UCSD-AML1 (cell line): ENCODE measurements around the gene CLIP4.
"Not testable (repeated sequence)": the region's sequence is repeated elsewhere in the genome, so short reads cannot be mapped to it uniquely, and the experiment has no call there.

Experiments
- DNase-seq: peaks from one replicate; lab custom pipeline; 2025; ENCODE audit not compliant: unreplicated experiment; lab: John Stamatoyannopoulos, UW

Gene CLIP4

DNA sequence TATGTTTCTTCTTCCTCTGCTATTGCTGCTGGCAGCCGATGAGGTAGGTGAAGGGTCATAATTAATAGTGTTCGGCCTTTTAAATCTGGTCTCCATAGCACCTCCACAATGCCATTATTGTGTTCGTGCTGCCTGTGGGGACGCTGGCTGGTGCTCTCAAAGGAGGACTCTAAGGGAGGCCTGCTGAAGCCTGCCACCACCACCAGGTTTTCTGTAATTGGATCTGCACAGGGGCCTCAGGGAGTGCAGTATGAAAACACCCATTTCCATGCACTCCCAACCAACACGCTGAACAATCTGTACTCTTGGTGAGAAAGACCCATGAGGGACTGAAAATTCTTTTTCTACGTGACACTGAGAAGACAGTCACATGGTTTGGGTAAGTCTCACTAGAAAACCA lies 17.6 kb upstream of the CLIP4 start:
- DNase-seq = no peak

DNA sequence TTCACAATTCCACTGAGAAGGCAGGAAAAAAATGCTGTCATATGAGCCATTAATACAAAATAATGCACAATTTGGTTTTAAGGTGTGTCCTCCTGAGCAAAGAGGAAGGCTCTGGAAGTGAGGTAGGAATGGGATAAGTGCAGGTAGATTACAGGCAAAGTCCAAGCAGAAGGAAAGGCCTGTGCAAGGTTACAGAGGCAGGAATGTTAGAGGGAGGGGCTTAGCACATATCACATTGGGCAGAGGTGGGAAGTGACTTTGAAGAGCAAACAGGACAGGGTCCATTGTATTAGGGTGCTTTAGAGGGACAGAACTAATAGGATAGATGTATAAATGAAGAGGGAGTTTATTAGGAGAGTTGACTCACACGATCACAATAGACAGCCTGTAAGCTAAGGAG lies 14.7 kb upstream of the CLIP4 start:
- DNase-seq = no peak

DNA sequence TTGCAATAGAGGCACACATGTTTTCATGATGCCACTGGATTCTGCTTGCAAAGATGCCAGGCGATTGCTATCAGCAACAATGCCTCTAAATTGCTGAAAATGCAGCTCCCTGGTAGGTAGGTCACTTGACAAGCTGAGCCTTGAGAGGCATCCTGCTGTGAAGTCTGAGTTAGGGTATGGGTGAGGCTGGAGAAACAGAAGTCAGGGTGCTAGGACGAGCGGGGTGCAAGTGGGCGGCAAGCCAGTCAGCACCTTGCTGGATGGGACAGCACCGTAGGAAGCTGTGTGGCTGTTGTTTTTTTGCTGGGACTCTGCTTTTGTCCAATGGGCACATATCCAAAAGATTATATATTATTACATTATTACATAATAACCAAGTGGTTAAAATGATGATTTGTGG lies 10.5 kb upstream of the CLIP4 start:
- DNase-seq = no peak

DNA sequence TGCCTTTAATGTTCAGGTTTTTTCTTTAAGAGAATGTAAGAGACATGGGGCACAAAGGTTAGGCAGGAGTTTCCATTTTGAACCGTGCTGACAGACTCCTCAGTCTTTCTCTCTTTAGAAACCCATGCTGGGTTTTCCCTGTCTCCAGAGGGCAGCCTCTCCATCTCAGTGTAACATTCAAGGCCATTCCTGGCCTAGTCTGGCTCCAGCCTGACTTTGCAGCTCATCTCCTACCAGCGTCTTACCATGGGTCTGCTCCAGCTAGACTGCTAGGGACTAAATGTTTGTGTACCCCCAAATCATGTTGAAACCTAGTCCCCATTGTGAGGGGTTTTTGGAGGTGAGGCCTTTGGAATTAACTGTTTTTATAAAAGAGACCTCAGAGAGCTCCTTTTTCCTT lies 9.8 kb upstream of the CLIP4 start:
- no peak for DNase-seq

DNA sequence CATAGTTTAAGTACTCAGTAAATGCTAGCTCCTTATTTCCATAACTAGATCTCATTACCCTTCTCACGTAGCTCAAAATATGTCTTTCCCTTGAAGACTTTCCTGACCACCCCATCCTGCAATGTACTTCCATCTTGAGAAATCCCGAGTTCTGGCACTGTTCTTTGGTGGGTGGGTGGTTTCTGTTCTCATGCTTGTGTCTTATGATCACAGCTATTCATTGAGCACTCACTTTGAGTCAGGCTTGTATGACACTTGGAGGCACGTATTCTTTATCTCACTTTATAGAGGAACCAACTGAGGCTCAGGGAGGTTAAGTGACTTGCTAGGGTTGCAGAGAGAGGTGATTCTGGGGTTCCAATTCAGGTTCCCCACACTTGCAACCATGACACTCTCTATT lies 9.0 kb upstream of the CLIP4 start:
- DNase-seq = no peak

DNA sequence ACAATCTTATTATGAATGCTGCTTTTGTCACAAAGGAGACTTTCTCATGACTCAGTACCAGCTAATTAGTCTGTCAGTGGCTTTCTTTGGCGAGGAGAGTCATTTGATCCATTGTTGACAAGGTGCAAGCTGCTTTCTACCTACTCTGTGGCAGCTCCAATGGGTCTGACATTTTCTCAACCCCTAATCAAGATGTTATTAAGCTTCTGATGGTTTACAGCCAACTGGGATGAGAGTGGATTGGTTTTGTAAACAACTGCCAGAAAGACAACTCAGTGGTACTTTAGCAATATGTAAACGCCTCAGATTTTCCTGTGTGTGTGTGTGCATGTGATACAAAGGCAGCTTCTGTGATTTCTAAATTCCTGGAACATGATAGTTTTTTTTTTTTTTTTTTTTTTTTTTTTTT lies 8.2 kb upstream of the CLIP4 start:
- no peak for DNase-seq

DNA sequence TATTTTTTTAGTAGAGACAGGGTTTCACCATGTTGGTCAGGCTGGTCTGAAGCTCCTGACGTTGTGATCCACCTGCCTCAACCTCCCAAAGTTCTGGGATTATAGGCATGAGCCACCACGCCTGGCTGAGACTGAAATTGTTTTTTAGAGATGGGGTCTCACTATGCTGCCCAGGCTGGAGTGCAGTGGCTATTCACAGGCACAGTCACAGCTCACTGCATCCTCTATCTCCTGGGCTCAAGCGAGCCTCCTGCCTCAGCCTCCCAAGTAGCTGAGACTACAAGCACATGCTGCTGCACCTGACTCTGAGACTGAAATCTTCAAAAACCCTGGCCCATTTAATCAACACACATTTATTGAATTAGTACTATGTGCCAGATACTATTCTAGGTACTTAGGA lies 7.7 kb upstream of the CLIP4 start:
- DNase-seq = not testable (repeated sequence)

DNA sequence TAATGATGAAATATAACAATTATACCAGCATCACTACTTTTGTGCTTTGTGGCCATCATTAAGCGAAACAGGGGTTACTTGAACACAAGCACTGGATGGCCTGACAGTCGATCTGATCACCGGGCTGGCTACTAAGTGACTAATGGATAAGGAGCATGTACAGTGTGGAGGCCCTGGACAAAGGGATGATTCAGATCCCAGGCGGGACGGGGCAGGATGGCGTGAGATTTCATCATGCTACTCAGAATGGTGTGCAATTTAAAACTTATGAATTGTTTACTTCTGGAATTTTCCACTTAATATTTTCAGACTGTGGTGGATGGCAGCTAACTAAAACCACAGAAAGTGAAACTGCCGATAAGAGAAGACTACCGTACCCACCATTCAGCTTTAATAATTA lies 7.0 kb upstream of the CLIP4 start:
- no peak for DNase-seq

DNA sequence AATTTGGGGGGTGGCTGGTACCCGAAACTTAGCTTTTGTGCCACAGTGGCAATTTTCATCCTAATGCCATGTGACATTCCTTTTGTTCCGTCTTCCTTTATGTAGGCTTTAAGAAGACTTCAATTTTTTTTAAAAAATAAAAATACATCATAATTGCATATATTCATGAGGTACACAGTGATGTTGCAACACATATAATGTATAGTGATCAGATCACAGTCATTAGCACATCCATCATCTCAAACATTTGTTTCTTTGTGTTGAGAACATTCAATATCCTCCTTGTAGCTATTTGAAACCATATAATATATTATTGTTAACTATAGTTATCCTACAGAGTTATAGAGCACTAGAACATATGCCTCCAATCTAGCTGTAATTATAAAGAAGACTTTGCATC lies 6.0 kb upstream of the CLIP4 start:
- DNase-seq = no peak

DNA sequence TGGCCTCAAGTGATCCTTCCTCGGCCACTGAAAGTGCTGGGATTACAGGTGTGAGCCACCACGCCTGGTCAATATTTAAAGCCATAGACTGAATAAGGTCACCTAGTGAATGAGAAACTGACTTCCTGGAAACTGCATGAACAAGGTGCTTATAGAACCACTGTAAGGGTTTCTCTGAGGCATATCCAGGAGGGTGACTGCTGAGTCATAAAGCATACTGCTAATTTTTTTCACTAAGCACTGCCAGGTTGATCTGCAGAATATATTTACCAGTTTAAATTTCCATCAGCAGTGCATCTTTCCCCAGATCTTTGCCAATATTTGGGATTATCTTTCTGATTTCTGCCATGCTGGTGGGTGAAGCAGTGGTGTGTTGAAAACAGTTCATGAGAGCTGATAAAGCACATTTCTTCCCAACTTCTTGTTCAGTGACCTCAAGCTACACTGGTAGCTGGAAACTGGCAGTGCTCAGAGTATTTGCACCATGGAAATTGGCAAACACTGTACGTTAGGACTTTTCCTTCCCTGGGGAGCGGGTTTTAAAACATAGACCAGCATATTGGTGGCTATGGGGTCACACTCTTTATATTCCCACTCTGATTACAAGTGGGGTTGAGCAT lies 4.2 kb upstream of the CLIP4 start:
- DNase-seq = no peak

DNA sequence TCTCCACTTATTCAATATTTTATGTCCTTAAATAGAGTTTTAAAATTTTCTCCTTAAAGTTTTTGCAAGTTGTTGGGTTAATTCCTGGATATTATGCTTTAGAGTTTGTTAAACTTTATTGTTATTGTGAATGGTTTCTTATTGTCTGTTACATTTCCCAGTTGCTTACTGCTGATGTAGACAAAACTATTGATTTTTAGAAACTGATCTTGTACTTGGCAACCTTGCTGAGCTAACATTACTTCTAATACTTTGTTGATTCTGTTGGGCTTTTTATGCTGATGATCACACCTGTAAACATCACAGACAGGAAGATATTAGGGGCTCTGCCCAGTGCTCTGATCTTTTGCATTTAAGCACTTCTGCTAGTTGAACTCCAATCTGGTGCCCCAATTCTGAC lies 2.8 kb upstream of the CLIP4 start:
- no peak for DNase-seq

DNA sequence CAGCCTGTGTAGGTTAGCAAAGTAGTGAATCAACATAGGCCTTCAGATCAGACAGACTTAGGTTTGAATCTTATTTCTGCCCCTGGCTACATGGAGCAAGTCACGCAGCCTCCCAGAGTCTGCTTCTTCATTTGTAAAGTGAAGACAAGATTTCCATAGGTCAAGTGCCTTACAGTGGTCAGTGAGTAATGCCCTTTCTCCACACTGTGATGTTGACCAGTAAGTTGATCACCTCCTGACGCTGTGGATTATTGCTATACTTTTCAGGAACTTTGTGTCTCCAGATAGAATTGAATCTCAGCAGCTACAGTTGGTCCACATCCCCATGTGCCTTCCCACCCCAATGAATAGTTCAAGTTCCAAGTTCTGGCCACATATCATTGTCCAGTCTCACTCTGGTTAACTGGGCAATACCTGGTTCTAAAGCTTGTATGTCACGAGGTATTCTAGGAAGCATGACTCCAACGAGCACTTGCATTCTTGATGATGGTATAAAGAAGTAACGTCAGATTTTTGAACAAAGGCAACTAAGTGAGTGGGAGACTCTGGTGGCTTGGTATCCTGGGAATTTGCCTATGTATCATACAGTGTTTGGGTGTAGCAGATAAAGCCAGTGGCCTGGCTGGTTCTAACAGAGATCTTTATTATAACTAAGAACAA lies 2.1 kb upstream of the CLIP4 start:
- DNase-seq = no peak

DNA sequence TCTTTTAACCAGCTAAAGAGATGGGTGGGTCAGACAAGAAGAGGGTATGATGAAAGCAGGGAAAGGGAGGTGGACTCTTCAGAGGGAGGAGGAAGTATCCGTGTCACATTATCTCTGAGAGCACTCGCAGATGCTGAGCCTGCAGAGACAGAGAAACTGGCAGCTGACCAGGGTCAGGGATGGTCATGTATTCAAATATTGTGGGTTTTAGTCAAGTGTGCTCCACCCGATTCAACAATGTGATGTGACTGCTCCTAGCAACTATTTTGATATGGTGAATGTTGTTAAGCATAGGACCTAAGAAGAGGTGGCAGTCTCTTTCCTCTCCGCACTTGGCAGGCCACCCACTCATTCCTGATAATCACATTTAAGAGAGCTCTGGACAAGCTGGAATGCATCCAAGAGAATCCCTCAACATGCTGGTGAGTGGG lies 1.3 kb upstream of the CLIP4 start:
- no peak for DNase-seq

DNA sequence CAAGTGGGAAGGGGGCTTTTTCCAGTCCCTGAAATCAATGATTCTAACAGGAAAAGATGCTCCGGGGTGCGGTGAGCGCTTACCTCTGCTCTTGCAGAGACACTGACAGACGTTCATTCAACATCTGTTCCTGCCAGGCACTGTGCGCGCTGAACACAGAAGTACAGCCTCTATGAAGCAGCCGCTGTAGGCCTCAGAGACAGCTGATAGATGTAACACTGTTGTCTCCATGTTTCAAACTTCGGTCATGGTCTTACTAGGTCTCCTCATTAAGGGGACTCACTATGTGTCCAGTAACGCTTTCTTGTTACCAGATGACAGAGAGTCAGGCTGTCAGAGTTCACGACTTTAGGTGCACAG lies 649 bp upstream of the CLIP4 start:
- DNase-seq = no peak

DNA sequence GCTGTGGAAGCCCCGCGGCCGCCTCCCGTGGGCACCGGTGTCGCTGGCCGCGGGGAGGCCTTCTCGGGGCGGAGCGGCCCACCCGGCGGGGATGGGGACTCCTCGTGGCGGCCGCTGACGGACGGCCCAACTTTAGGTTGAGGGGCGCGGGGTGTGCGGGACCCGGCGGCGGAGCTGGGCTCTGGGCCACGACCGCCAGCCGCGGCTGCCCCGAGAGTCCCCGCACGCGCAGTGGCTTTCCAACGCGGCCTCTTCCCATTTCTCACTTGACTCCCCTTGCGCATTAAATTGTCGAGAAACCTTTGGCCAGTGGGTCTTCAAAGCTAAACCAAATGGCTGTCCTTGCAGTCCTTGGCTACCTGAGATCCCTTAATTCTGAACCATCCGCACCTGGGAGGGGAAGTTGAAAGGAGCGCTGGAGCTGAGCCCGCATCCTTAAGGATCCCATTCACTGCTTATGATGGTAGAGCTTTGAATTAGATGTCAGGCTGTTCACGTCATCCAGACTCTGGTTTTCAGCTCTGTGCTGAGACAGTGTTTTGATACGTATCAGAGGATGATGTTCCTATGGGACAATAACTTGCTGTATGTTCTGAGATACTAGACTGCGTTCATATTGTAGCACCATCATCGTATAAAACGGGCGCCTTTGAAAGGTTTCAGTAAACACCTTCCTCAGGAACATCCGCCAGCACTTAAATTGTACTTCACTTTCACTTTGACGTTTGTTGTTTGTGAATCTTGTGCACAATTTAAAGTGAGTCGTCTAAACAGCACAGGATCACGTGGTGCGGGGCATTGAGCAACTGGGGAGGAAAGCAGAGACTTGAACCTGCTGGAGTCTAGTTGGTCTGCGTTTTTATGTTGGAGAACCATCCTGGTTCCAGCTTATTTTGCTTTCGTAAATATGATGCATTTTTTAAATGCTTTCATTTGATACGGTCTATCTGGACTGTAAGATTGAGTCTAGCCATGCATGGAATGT lies 874 bp downstream of the CLIP4 start:
- no peak for DNase-seq

DNA sequence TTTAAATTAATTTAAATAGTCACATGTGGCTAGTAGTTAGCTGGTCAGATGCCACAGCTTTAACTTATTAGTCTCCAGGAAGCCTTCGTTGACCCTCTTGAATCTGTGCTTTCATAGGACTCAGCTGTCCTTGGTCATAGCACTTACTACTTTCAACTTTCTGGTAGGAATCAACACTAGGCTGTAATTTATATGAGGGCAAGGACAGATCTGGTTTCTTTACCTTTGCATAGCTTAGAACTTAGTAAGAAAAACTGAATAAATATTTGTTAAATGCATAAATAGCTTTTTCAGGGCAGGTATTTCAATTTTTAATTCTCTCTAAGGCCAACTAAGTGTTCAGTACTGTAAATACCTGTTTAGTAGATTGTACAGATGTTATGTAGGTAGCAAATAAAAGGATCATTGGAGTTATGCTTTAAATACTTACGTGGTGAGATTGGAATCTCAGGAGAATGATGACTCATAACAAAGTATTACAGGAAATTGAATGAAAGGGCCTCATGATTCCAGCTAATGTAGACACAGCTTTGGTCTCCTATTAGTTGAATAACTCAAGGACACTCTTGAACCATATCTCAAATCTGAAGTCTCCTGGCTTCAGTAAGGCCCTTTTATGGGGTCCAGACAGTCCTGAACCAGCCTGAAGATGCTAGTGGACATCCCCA lies 2.6 kb downstream of the CLIP4 start:
- DNase-seq = no peak

DNA sequence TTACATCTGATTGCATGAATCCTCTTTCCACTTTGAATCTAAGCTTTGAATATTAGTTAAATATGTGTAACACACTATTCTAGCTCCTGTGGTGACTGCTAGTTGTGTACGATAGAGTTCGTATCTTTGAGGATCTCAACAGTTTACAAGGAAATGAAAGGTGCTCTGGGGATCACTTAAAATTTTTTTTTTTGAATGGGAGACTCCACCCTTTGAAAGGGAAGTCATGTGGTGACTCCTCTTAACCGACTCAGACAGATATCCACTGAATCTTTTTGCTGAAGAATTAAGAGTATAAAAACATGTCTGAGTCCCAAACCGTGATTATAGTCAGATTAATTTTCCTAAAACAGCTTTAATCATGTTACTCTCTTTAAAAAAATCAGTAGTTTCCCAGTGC lies 4.0 kb downstream of the CLIP4 start:
- DNase-seq = no peak

DNA sequence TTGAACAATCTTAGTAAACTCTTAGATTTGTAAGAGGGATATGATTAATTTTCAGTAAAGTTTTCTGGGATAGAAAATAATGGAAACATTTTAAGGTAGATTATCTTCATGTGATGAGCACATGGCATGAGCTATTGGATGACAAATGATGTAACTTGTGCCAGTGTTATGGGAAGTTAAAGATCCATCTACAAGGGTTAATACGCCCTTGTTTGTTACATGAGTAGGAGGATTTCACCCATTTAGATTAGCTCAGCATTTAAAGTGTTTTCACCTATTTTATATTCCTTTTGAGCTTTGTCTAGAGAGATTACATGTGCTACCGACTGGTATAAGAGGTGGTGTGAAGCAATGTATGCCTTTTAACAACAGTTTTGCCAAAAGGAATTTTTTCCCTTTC lies 5.6 kb downstream of the CLIP4 start:
- no peak for DNase-seq

DNA sequence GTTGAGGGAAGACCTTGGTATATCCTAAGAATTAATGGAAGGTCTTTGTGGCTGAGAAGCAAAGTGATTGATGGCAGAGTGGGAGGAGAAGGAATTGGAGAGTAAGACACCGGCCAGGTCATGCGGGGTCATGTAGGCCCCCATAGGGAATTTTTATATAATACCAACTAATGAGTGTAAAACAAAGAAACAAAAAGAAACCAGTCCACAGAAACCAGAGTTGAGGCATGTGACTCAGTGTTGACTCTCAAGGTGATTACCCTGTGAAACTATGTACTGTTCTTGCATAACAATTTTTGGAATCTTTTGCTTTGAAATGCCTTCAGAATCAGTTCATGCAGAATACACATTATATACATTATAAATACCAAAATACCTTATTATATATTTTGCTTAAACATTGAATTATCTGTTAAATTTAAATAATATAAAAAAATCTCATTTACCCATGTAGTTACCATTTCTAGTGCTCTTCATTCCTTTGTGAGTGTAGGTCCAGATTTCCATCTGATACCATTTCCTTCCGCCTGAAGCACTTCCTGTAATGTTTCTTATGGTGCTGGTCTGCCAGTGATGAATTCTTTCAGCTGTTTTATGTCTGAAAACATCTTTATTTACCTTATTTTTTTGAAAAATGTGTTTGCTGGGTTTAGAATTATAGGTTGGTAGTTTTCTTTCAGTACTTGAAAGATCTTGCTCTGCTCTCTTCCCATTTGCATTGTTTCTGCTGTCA lies 8.6 kb downstream of the CLIP4 start:
- no peak for DNase-seq

DNA sequence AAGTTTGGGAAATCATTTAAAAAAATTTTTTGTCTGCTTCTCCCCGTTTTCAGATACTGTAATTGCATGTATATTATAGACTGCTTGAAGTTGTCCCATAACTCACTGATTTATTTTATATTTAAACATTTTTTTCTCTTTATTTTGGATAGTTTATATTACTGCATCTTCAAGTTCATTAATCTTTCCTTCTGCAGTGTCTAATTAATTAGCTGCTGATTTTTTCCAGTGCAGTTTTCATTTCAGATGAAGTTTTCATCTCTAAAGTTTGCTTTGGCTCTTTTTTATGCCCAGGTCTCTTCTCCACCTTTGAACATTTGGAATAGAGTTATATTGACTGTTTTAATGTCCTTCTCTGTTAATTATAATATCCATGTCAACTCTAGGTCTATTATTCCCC lies 9.3 kb downstream of the CLIP4 start:
- DNase-seq = no peak
